EH (cell line): Measurements from ENCODE around the gene ERF.

ENCODE experiments used
- DNase-seq: peaks from one replicate; pipeline ENCODE4 v3.0.0-alpha.2; 2015; ENCODE audit warnings: low read depth

ERF gene

DNA sequence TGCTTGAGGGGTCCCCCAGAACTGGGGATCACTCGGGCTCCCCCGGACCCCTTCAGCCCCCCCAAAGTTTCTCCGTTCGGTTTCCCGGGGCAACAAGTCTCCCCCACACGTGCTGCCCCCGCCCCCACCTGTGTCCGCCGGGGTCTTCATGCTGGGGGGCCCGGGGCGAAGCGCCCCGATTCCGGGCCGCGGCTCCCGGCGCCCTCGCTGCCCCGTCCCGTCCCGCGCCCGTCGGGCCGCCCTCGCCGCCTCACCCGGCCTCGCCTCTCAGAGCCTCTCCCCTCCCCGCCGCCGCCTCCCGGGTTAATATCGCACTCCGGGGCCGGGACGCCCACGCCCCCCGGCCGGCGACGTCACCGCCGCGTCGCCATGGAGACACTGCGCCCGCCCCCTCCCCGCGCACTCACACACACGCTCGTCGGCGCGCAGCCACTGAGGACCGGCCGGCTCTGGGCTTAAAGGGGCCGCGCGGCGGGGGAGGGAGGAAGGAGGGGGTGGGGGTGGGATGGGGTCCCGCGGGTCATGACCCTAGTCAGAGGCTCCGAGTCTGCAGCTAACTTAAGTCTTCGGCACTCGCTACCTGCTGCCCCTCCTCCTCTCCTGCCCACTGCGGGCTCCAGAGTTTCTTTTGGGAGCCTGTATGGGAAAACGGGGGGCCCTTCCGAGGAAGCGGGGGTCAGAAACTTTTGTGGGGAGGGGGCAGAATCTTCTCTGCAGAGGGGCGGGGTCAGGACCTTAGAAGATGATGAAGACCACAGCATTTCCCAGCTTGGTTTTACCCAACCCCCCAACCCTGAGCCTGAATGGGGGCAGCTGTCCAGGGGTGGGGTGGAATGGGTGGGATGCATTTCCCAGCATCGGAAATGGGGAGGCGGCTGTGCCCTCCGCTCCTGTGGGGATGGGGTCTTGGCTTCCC, at the start of gene ERF:
Gene ERF, minus strand, starts transcription at position 279 of the 916 bp plus-strand sequence. Its CDS starts 129 bp downstream, at position 150.
- DNase-seq = peak; percentile 90

DNA sequence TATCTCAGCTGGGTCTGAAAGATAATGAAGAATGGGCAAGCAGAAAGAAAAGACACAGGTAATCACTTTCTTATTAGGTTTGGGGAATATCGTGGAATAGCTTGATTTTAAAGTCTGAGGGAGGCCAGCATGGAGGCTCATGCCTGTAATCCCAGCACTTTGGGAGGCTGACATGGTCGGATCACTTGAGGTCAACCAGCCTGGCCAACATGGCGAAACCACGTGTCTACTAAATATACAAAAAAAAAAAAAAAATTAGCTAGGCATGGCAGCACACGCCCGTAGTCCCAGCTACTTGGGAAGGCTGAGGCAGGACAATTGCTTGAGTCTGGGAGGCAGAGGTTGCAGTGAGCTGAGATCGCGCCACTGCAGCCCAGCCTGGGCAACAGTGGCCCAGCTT, 48.9 kb upstream of the ERF start:
- no peak for DNase-seq

DNA sequence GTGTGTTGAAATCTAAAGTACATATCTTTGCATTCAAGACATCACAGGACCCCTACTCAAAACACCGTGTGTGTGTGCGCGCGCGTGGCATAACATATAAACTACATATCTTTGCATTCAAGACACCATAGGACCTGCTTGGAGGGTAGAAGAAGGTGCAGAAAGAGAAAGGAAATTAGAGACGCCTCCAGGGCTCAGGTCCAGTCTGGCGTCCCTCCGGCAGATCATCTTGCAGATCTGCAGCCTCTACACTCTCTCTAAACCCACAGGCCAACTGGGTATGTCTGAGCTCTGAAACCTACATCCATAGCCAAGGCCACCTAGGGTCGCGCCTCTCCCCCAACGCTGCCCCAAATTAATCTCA, 48.2 kb upstream of the ERF start:
- no peak for DNase-seq

DNA sequence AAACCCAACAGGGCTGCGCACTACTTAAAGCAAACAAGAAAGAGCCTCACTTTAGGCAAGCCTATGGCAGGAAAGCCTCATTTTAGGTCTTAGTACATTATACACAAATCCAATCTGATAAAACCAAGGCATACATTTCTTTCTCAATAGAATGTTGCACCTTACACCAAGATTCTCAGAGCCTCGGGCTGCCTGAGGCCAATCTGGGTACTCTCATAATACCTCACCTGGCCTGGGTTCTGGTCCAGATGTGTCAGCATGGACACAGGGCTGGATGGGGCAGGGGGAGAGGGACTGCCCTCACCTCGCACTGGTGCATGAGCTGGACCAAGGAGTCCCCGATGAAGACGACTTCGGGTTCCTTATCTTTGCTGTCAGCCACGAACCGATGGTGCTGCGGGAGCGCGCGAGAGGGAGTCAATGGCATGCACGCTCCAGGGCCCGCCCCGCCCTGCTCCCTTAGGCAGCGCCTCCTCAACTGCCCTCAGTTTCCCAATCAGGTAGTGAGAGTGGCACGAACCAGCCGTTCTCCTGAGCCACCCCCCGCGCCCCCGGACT, 46.8 kb upstream of the ERF start, which contains the start of gene PRR19:
Gene PRR19, plus strand, starts transcription at position 487 of the 558 bp plus-strand sequence. CDS start 7,453 bp downstream, outside the sequence.
- peak; percentile 32 for DNase-seq

DNA sequence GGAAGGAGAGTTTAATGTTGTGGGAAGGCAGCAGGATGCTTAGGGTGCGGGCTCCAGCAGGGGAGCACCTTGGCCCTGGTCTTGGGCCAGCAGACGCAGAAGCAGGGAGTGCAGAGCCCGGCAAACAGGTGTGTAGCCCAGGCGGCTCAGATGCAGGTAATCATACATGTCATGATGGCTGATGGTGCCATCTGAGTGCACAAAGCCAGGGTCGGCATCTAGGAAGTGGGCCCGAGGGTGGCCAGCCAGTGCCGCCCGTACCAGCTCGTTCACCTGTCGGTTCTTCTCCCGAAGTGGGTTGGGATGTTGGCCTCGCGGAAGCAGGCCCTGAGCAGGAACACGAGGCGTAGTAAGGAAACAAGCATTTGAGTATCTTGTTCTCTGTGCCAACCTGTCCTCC, 42.1 kb upstream of the ERF start:
- no peak for DNase-seq

DNA sequence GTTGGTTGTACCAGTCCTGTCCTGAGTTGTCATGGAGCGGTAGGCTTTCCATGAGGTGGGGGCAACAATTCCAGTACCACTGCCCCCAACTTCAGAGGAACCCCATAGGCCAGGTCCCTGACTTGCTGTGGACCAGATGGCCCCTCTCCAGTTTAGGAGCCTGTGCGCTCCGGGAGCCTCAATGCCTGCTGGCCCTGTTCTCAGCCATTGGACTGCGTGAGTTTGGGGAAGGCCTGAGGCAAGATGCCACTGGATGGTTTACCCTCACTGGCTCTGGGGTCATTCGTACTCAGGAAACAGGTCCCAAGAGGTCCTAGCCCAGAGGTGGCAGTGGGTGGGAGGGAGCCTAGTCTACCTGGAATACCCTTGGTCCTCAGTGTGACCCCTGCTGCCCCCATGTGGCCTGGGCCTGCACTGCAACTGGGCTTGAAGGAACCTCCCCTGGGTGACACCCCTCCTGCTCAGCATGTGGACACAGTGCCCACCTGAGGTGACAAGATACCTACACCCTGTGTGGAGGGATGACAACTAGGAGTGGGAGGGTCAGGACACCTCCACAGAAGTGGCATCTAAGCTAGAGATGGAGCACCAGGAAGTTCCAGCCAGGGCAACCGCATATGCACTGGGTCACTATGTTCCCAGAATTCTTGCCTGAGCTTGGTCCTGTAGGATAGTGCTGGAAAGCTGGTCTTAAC, 41.0 kb upstream of the ERF start:
- DNase-seq = peak; percentile 68

DNA sequence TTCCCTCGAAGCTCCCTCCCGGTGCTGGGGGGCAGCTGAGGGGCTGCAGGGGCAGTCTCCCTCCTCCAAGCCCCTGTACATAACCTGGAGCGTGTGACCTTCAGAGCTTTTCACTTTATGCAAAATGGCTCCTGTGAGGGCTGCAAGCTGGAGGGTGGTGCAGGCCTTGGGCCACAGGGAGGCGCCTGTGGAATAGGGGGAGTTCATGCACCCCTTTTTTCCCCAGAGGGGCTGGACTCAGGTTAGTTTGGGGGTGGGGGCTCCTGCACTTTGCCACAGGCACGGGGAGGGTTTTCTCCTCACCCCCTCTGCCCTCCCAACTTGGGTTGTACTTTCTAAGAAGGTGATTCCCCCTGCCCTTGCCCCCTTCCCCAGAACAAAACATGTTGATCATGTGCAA, 40.4 kb upstream of the ERF start:
- DNase-seq = no peak

DNA sequence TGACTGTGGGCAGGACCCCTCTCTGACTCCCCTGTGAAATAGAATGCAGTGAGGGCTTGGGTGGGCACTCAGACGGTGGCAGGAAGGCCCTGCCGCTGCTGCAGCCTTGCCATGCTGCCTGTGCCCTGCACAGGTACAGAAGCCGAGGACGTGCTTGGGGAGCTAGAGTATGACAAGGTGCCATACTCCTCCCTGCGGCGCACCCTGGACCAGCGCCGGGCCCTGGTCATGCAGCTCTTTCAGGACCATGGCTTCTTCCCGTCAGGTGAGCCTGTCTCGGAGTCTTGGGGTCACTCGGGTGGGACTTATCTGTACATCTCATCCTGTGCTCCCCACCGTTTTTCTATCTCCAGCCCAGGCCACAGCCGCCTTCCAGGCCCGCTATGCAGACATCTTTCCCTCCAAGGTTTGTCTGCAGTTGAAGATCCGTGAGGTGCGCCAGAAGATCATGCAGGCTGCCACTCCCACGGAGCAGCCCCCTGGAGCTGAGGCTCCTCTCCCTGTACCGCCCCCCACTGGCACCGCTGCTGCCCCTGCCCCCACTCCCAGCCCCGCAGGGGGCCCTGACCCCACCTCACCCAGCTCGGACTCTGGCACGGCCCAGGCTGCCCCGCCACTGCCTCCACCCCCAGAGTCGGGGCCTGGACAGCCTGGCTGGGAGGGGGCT, 39.7 kb upstream of the ERF start:
- DNase-seq = no peak

DNA sequence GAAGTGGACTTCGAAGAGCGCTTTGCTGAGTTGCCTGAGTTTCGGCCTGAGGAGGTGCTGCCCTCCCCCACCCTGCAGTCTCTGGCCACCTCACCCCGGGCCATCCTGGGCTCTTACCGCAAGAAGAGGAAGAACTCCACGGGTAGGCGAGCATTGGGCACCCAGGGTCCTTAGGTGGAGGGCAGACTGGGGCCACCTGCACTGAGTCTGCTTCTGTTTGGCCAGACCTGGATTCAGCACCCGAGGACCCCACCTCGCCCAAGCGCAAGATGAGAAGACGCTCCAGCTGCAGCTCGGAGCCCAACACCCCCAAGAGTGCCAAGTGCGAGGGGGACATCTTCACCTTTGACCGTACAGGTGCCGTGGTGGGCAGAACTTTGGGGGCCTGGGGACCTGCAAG, 39.0 kb upstream of the ERF start:
- DNase-seq = no peak

DNA sequence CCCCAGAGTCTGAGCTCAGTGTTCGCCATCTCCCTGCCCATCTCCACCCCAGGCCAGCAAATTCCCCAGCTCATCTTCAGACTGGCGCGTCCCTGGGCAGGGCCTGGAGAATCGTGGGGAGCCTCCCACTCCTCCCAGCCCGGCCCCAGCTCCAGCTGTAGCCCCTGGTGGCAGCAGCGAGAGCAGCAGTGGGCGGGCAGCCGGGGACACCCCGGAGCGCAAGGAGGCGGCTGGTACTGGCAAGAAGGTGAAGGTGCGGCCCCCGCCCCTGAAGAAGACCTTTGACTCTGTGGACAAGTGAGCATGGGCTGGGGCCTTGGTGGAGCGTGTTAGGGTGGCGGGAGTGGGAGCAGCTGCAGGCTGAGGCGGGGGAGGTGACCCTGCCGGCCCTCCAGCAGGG, 38.6 kb upstream of the ERF start:
- DNase-seq = no peak

DNA sequence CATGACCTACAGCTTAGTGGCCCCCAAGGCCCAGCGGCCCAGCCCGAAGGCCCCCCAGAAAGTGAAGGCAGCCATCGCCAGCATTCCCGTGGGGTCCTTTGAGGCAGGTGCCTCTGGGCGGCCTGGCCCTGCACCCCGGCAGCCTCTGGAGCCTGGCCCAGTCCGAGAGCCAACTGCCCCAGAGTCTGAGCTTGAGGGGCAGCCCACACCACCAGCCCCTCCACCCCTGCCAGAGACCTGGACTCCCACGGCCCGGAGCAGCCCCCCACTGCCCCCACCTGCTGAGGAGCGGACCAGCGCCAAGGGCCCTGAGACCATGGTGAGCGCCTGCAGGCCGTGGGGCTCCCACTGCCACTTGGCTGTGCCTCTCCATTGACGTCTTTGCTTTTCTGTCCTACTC, 38.0 kb upstream of the ERF start:
- no peak for DNase-seq

DNA sequence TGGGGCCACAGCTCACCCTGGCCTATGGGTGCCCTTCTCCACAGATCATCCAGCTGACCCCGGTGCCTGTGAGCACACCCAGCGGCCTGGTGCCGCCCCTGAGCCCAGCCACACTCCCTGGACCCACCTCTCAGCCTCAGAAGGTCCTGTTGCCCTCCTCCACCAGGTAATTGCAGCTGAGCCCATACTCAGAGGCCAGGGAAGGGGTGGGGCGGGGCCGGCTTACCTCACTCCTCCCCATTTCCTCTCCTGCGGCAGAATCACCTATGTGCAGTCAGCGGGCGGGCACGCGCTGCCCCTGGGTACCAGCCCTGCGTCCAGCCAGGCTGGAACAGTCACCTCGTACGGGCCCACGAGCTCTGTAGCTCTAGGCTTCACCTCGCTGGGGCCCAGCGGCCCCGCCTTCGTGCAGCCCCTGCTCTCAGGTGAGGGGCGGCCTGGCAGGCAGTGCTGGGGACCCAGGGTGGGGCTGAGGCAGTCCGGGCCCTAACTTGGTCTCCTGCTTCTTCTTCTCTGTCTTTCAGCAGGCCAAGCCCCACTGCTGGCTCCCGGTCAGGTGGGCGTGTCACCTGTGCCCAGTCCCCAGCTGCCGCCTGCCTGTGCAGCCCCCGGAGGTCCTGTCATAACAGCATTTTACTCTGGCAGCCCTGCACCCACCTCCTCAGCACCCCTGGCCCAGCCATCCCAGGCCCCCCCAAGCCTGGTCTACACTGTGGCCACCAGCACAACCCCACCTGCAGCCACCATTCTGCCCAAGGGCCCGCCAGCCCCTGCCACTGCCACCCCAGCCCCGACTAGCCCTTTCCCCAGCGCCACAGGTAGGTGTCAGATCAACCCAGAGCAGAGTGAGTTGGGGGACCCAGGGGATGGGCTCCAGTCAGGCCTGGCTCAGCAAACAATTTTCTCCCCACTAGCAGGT, 37.4 kb upstream of the ERF start:
- DNase-seq = no peak

DNA sequence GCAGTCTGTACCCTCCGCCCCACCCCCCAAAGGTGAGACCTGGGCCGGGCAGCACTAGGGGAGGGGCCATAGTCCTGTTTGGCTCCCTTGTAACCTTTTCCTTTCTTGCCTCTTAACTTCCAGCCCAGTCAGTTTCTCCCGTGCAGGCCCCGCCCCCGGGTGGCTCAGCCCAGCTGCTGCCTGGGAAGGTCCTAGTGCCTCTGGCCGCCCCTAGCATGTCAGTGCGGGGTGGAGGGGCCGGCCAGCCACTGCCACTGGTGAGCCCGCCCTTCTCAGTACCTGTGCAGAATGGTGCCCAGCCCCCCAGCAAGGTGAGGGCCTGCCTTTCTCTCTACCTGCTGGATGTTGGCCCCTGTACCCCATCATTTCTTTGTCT, 36.5 kb upstream of the ERF start:
- no peak for DNase-seq

DNA sequence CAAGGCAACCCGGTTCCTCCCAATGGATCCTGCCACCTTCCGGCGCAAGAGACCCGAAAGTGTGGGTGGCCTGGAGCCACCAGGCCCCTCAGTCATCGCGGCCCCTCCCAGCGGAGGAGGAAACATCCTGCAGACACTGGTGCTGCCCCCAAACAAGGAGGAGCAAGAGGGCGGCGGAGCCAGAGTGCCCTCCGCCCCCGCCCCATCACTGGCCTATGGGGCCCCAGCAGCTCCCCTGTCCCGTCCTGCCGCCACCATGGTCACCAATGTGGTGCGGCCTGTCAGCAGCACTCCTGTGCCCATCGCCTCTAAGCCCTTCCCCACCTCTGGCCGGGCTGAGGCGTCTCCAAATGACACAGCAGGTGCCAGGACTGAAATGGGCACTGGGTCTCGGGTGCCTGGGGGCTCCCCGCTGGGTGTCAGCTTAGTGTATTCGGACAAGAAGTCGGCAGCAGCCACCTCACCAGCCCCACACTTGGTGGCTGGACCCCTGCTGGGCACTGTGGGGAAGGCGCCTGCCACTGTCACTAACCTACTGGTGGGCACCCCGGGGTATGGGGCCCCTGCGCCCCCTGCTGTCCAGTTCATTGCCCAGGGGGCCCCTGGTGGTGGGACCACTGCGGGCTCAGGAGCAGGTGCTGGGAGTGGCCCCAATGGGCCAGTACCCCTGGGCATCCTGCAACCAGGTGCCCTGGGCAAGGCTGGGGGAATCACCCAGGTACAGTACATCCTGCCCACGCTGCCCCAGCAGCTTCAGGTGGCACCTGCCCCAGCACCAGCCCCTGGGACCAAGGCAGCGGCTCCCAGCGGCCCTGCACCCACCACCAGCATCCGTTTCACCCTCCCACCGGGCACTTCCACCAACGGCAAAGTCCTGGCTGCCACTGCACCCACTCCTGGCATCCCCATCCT, 35.9 kb upstream of the ERF start:
- DNase-seq = peak; percentile 37

DNA sequence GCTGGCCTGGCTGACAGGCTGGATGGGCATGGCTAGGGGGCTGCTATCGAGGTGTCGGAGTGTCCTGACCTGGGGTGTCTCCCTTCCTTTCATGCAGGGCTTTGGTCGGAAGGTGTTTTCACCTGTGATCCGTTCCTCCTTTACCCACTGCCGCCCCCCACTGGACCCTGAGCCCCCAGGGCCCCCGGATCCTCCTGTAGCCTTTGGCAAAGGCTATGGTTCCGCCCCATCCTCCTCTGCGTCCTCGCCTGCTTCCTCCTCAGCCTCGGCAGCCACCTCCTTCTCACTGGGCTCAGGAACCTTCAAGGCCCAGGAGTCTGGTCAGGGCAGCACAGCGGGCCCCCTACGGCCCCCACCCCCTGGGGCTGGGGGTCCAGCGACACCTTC, 35.2 kb upstream of the ERF start:
- no peak for DNase-seq

DNA sequence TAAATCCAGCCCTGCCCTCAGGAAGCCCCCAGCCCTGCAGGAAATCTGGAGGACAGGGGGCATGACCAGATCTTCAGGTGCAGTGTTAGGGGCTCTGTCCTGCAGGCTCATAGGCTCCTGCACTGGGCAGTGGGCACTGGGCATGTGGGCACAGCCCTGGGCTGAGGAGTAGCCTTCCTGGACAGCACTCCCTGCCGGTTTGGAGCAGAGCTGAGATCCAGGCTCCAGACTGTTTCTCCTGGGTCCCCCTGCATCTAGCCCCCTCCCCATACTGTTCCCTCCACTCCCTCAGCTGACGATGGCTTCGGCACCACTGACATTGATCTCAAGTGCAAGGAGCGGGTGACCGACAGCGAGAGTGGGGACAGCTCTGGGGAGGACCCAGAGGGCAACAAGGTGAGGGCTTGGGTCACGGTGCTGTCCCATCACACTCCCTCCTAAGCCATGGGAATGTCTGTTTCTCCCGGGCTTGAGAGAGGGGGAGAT, 34.7 kb upstream of the ERF start:
- no peak for DNase-seq

DNA sequence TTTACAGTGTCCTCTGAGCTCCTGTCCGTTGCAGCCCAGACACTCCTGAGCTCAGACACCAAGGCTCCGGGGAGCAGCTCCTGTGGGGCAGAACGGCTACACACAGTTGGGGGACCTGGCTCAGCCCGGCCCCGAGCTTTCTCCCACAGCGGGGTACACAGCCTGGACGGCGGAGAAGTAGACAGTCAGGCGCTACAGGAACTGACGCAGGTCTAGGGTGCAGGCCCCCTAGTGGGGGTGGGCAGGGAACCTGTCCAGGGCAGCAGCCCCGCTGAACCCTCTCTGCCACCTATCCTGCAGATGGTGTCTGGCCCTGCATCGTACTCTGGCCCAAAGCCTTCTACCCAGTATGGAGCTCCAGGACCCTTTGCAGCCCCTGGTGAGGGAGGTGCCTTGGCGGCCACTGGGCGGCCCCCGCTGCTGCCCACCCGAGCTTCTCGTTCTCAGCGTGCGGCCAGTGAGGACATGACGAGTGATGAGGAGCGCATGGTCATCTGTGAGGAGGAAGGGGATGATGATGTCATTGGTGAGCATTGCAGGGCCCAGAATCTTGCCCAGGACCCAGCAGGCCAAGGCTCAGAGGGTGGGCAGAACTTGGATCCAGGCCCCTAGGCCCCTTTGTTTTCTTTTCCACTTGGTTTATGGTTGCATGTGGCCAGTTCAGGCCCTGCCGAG, 34.1 kb upstream of the ERF start:
- DNase-seq = no peak

DNA sequence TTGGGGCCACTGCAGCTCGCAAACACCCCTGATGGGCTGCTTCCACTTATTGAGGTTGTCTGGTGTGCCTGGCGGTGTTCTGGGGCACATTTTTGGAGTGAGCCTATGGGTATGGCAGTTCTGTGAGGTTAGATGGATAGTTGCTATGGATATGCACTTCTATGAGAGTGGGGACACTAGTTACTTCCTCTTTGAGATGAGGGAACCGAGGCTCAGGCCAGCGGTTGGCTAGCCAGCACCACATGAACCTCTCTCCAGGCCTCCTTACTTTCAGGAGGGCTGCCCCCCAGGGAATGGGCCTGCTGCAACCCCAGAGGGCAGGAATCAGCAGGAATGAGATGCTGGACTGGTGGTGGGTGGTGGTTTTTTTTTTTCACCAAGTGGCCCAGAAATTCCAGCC, 33.5 kb upstream of the ERF start:
- DNase-seq = no peak

DNA sequence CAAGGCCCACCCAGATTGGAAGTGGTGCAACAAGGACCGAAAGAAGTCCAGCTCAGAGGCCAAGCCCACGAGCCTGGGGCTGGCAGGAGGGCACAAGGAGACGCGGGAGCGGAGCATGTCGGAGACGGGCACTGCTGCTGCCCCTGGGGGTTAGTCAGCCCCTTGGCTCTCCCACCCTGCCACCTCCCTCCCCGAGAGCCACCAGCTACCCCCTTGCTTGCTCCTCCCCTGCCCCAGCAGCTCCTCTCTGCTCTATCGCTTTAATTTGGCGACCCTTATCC, 32.8 kb upstream of the ERF start:
- DNase-seq = no peak
